SKM-1 (cell line): ENCODE results near the gene NUTM2G.
"Not testable (repeated sequence)": the region's sequence is repeated elsewhere in the genome, so short reads cannot be mapped to it uniquely, and the experiment has no call there.

Experiments
- DNase-seq: peaks from one replicate; lab custom pipeline; 2025; ENCODE audit not compliant: unreplicated experiment; lab: John Stamatoyannopoulos, UW

Gene NUTM2G

GRCh38 chr9:96941628-96942027 lies 13.0 kb downstream of the NUTM2G start:
- not testable (repeated sequence) for DNase-seq

DNA sequence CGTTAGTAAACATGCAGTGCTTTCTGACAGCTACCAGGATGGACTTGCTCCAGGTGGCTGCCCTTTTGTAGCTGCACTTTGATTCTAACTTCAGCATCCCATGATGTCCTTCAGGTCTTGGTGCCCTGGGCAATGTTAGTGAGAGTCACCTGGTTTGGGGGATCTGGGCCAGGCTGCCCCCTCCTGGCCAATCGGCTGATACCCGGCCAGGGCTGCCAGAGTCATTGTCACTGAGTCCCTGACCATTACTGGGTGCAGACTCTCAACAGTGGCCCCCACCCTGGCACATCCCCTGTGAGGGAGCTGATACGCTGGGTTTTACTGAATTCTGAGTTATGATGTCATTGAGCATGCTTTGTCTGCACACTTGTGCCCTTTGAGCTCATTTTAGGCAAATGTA lies 13.5 kb downstream of the NUTM2G start:
- not testable (repeated sequence) for DNase-seq

- not testable (repeated sequence) for DNase-seq
Measured at GRCh38 chr9:96949346-96949745, 20.7 kb downstream of the NUTM2G start.

GRCh38 chr9:96950539-96950938 lies 21.9 kb downstream of the NUTM2G start:
- DNase-seq: not testable (repeated sequence)

- not testable (repeated sequence) for DNase-seq
Measured at GRCh38 chr9:96967591-96967990, 38.9 kb downstream of the NUTM2G start.

DNA sequence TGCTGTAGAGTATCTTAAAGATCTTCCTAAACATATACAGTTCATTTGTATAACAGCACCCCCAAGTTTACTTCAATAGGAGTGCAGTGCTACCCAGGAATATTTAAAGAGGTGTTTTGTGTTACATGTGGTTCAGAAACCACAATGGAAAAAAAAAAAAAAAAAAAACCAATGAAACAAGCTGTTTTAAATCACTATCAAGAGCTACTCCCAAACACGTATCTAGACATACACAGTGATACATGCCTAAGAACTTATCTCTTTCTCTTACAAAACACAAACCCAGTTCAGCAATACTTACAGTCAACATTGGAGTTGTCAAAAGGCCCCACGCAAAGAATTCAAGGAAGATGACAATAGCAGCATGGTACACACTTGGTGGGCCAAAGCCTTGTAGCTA lies 43.9 kb downstream of the NUTM2G start:
- DNase-seq: not testable (repeated sequence)

DNA sequence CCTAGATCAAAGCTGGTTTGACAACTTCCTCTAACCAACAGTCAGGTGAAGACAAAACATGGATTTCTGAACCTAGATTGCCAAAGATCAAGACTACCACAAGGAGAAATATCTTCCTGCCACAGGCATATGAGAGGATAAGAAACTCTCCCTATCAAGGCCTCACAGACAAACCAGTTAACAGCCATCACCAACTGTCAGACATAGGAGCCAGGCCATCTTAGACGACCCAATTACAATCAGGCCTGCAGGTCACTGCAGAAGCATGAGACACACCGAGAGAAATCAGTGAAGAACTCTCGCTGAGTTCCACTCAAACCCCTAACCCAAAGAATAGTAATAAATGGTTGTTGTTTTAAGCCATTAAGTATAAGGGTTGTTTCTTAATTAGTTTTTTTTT lies 45.4 kb downstream of the NUTM2G start:
- not testable (repeated sequence) for DNase-seq

GRCh38 chr9:96983496-96984122 lies 55.0 kb downstream of the NUTM2G start:
- not testable (repeated sequence) for DNase-seq

DNA sequence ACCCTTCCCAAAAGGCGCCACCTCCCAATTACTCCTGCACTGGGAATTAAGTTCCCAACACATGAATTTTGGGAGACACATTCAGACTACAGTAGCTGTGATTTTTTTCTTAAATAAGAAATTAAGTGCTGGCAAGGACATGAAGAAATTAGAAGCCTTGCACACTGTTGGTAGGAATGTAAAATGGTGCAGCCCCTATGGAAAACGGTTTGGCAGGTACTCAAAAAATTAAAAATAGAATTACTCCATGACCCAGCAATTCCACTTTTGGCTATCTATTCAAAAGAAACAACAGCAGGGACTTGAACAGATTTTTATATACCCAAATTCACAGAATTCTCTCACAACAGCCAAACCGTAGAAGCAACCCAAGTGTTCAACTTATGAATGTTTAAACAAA lies 55.5 kb downstream of the NUTM2G start:
- not testable (repeated sequence) for DNase-seq

- DNase-seq: not testable (repeated sequence)
Measured at GRCh38 chr9:96984887-96985286, 56.2 kb downstream of the NUTM2G start.
